WTC11 (cell line): Measurements from ENCODE around the gene CAPZB. TPM values are rescaled to one million over a fixed set of nuclear protein-coding genes. Genes with fewer than 3 reads are reported as not detected.

Experiments used
- ATAC-seq: fragments of 200-7000 bp; cut with Tn5 transposase; 2 replicates; pipeline ENCODE4 v1.10.0; 2021; ENCODE audit warnings: mild to moderate bottlenecking, moderate library complexity
- CTCF ChIA-PET: fragments of 300-600 bp; sonication (Branson Sonifier 250); formaldehyde crosslinking; loops from one replicate; lab custom pipeline; 2021; ENCODE audit warnings: antibody characterized with exemption; lab: Charles Lee
- POLR2A ChIA-PET: fragments of 350-600 bp; sonication (Branson Sonifier 250); formaldehyde crosslinking; loops from one replicate; lab custom pipeline; 2021; ENCODE audit warnings: antibody characterized with exemption; lab: Charles Lee
- DNase-seq: peaks from one replicate; pipeline ENCODE4 v3.0.0; 2021; ENCODE audit warnings: low spot score
- H3K27ac Mint-ChIP-seq: 2 replicates; pipeline ENCODE4 v1.8.0; 2021; ENCODE audit warnings: mixed read lengths
- H3K27me3 Mint-ChIP-seq: 2 replicates; pipeline ENCODE4 v1.8.0; 2021; ENCODE audit warnings: low read depth, mild to moderate bottlenecking, moderate library complexity, mixed read lengths
- H3K36me3 Mint-ChIP-seq: 2 replicates; pipeline ENCODE4 v1.8.0; 2021; ENCODE audit warnings: mixed read lengths
- H3K4me1 Mint-ChIP-seq: 2 replicates; pipeline ENCODE4 v1.8.0; 2022; ENCODE audit warnings: mixed read lengths
- H3K4me3 Mint-ChIP-seq: 2 replicates; pipeline ENCODE4 v1.8.0; 2021; ENCODE audit warnings: mild to moderate bottlenecking, moderate library complexity, mixed read lengths
- H3K9me3 Mint-ChIP-seq: 2 replicates; pipeline ENCODE4 v1.8.0; 2021; ENCODE audit warnings: mixed read lengths
- CBFB ChIP-seq: sonication (generic); formaldehyde crosslinking; IDR thresholded peaks from 2 replicates; pipeline ENCODE4 v1.8.1; 2022; ENCODE audit warnings: mild to moderate bottlenecking, low read depth, missing genetic modification reagents
- JUN ChIP-seq: sonication (generic); formaldehyde crosslinking; IDR thresholded peaks from 2 replicates; pipeline ENCODE4 v1.8.0; 2023; ENCODE audit warnings: mild to moderate bottlenecking, missing genetic modification reagents
- MXD4 ChIP-seq: fragments of 250-450 bp; sonication (Bioruptor Pico); IDR thresholded peaks from 2 replicates; pipeline ENCODE4 v1.8.0; 2021; ENCODE audit warnings: mild to moderate bottlenecking, moderate library complexity, borderline replicate concordance
- NFYB ChIP-seq: sonication (generic); formaldehyde crosslinking; conservative IDR thresholded peaks from 2 replicates; pipeline ENCODE4 v1.8.0; 2022; ENCODE audit warnings: low read depth, missing genetic modification reagents
- NR1H2 ChIP-seq: sonication (generic); formaldehyde crosslinking; IDR thresholded peaks from 2 replicates; pipeline ENCODE4 v1.9.0; 2021; ENCODE audit warnings: mild to moderate bottlenecking, moderate library complexity, missing genetic modification reagents
- OVOL2 ChIP-seq: fragments of 250-450 bp; sonication (Bioruptor Pico); IDR thresholded peaks from 2 replicates; pipeline ENCODE4 v1.9.0; 2021; ENCODE audit warnings: mild to moderate bottlenecking, borderline replicate concordance
- RELA ChIP-seq: sonication (generic); formaldehyde crosslinking; IDR thresholded peaks from 2 replicates; pipeline ENCODE4 v1.8.1; 2022; ENCODE audit warnings: missing genetic modification reagents, mild to moderate bottlenecking, borderline replicate concordance
- SMAD3 ChIP-seq: sonication (generic); formaldehyde crosslinking; IDR thresholded peaks from 2 replicates; pipeline ENCODE4 v1.8.0; 2022; ENCODE audit warnings: missing genetic modification reagents, mild to moderate bottlenecking, borderline replicate concordance
- SP1 ChIP-seq: sonication (generic); formaldehyde crosslinking; conservative IDR thresholded peaks from 2 replicates; pipeline ENCODE4 v1.8.1; 2022; ENCODE audit warnings: missing genetic modification reagents
- TEAD4 ChIP-seq: sonication (generic); formaldehyde crosslinking; IDR thresholded peaks from 2 replicates; pipeline ENCODE4 v1.8.0; 2022; ENCODE audit warnings: mild to moderate bottlenecking, missing genetic modification reagents
- ZNF219 ChIP-seq: sonication (generic); formaldehyde crosslinking; IDR thresholded peaks from 2 replicates; pipeline ENCODE4 v1.8.0; 2023; ENCODE audit warnings: missing genetic modification reagents, mild to moderate bottlenecking, borderline replicate concordance
- total RNA-seq: library from RNA; stranded (reverse); gene quantifications from 3 replicates; pipeline ENCODE4 v1.2.3, GENCODE V29; 2021
- TF ChIP-seq, protein P1 (sequence below): sonication (generic); formaldehyde crosslinking; IDR thresholded peaks from 2 replicates; pipeline ENCODE4 v1.8.0; 2023; ENCODE audit warnings: missing genetic modification reagents, mild to moderate bottlenecking, borderline replicate concordance
- TF ChIP-seq, protein P2 (sequence below): fragments of 200-600 bp; IDR thresholded peaks from 2 replicates; pipeline ENCODE4 v1.8.0; 2022; ENCODE audit warnings: antibody characterized with exemption
- TF ChIP-seq, protein P3 (sequence below): sonication (generic); formaldehyde crosslinking; IDR thresholded peaks from 2 replicates; pipeline ENCODE4 v1.8.1; 2022; ENCODE audit warnings: low read depth, missing genetic modification reagents, borderline replicate concordance
- TF ChIP-seq, protein P4 (sequence below): sonication (generic); formaldehyde crosslinking; IDR thresholded peaks from 2 replicates; pipeline ENCODE4 v1.8.1; 2023; ENCODE audit warnings: mild to moderate bottlenecking, missing genetic modification reagents, moderate library complexity
- TF ChIP-seq, protein P5 (sequence below): sonication (generic); formaldehyde crosslinking; IDR thresholded peaks from 2 replicates; pipeline ENCODE4 v1.8.1; 2023; ENCODE audit warnings: mild to moderate bottlenecking, missing genetic modification reagents
- TF ChIP-seq, protein P6 (sequence below): sonication (generic); formaldehyde crosslinking; IDR thresholded peaks from 2 replicates; pipeline ENCODE4 v1.8.1; 2023; ENCODE audit warnings: mild to moderate bottlenecking, missing genetic modification reagents
- TF ChIP-seq, protein P7 (sequence below): sonication (generic); formaldehyde crosslinking; IDR thresholded peaks from 2 replicates; pipeline ENCODE4 v1.8.1; 2022; ENCODE audit warnings: mild to moderate bottlenecking, missing genetic modification reagents, moderate library complexity, borderline replicate concordance

CAPZB gene
- total RNA-seq, 1 experiment from 2014 or later = 348 TPM

DNA sequence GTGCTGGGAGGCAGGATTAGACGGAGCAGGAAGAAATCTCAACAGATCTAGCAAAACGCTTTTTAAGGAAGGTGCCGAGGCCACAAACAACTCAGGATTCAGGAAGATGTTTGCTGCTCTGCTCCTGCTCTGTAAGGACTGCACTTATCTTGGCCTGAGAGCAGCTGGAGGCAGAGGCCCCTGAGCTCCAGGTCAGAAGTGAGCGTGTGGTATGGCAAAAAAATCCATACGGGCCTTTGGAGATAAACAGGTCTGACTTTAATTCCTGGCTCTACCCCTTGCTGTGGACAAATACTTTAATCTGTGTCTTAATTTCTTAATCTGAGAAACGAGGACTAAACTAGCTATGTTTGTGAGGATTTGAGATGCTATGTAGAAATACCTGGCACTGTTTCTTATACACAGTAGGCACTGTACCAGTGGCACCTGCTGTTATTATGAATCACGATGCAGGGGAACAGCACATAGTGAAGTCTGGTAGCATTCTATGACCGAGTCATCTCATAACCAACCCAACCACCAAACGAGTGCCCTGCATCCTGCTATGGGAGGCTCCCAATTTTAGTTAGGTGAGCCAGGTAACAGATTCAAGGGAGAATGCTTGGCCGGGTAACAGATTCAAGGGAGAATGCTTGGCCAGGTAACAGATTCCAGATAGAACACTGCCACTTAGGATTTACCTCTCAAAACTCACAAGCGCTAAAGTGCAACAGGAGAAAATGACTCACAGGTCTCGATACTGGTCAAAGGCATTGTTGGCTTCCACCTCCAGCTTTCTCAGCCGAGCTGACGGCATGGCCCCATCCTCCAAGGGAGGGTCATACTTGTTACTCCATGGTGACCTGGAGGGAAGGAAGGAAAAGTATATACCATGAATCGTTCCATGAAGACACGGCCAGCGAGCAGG lies 107.3 kb downstream of the CAPZB start:
- Mint-ChIP-seq H3K36me3 (peaks cover 38% of the 10 kb centered on the region), H3K9me3 (no peaks in the 10 kb centered on the region), H3K4me3 (no peak overlapping the region), H3K27me3 (no peaks in the 10 kb centered on the region), H3K4me1 (no peaks in the 10 kb centered on the region), H3K27ac (peak overlapping the region; percentile 78; the same call in 1 of the 2 replicates)
- no peak for ATAC-seq
- DNase-seq = no peak
- ChIA-PET CTCF (no interaction called here), POLR2A (no interaction called here)
- TF ChIP-seq CBFB (CRISPR knock-in tag) (no peak), JUN (CRISPR knock-in tag) (no peak), OVOL2 (no peak), ZNF219 (no peak), NFYB (CRISPR knock-in tag) (no peak), NR1H2 (CRISPR knock-in tag) (no peak), MXD4 (CRISPR knock-in tag) (no peak)
- TF ChIP-seq, protein P1, sequence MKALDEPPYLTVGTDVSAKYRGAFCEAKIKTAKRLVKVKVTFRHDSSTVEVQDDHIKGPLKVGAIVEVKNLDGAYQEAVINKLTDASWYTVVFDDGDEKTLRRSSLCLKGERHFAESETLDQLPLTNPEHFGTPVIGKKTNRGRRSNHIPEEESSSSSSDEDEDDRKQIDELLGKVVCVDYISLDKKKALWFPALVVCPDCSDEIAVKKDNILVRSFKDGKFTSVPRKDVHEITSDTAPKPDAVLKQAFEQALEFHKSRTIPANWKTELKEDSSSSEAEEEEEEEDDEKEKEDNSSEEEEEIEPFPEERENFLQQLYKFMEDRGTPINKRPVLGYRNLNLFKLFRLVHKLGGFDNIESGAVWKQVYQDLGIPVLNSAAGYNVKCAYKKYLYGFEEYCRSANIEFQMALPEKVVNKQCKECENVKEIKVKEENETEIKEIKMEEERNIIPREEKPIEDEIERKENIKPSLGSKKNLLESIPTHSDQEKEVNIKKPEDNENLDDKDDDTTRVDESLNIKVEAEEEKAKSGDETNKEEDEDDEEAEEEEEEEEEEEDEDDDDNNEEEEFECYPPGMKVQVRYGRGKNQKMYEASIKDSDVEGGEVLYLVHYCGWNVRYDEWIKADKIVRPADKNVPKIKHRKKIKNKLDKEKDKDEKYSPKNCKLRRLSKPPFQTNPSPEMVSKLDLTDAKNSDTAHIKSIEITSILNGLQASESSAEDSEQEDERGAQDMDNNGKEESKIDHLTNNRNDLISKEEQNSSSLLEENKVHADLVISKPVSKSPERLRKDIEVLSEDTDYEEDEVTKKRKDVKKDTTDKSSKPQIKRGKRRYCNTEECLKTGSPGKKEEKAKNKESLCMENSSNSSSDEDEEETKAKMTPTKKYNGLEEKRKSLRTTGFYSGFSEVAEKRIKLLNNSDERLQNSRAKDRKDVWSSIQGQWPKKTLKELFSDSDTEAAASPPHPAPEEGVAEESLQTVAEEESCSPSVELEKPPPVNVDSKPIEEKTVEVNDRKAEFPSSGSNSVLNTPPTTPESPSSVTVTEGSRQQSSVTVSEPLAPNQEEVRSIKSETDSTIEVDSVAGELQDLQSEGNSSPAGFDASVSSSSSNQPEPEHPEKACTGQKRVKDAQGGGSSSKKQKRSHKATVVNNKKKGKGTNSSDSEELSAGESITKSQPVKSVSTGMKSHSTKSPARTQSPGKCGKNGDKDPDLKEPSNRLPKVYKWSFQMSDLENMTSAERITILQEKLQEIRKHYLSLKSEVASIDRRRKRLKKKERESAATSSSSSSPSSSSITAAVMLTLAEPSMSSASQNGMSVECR (CRISPR knock-in tag) = no peak
- TF ChIP-seq, protein P2, sequence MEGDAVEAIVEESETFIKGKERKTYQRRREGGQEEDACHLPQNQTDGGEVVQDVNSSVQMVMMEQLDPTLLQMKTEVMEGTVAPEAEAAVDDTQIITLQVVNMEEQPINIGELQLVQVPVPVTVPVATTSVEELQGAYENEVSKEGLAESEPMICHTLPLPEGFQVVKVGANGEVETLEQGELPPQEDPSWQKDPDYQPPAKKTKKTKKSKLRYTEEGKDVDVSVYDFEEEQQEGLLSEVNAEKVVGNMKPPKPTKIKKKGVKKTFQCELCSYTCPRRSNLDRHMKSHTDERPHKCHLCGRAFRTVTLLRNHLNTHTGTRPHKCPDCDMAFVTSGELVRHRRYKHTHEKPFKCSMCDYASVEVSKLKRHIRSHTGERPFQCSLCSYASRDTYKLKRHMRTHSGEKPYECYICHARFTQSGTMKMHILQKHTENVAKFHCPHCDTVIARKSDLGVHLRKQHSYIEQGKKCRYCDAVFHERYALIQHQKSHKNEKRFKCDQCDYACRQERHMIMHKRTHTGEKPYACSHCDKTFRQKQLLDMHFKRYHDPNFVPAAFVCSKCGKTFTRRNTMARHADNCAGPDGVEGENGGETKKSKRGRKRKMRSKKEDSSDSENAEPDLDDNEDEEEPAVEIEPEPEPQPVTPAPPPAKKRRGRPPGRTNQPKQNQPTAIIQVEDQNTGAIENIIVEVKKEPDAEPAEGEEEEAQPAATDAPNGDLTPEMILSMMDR = no peak
- TF ChIP-seq, protein P3, sequence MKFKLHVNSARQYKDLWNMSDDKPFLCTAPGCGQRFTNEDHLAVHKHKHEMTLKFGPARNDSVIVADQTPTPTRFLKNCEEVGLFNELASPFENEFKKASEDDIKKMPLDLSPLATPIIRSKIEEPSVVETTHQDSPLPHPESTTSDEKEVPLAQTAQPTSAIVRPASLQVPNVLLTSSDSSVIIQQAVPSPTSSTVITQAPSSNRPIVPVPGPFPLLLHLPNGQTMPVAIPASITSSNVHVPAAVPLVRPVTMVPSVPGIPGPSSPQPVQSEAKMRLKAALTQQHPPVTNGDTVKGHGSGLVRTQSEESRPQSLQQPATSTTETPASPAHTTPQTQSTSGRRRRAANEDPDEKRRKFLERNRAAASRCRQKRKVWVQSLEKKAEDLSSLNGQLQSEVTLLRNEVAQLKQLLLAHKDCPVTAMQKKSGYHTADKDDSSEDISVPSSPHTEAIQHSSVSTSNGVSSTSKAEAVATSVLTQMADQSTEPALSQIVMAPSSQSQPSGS = no peak
- TF ChIP-seq, protein P4, sequence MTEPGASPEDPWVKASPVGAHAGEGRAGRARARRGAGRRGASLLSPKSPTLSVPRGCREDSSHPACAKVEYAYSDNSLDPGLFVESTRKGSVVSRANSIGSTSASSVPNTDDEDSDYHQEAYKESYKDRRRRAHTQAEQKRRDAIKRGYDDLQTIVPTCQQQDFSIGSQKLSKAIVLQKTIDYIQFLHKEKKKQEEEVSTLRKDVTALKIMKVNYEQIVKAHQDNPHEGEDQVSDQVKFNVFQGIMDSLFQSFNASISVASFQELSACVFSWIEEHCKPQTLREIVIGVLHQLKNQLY (CRISPR knock-in tag) = no peak

DNA sequence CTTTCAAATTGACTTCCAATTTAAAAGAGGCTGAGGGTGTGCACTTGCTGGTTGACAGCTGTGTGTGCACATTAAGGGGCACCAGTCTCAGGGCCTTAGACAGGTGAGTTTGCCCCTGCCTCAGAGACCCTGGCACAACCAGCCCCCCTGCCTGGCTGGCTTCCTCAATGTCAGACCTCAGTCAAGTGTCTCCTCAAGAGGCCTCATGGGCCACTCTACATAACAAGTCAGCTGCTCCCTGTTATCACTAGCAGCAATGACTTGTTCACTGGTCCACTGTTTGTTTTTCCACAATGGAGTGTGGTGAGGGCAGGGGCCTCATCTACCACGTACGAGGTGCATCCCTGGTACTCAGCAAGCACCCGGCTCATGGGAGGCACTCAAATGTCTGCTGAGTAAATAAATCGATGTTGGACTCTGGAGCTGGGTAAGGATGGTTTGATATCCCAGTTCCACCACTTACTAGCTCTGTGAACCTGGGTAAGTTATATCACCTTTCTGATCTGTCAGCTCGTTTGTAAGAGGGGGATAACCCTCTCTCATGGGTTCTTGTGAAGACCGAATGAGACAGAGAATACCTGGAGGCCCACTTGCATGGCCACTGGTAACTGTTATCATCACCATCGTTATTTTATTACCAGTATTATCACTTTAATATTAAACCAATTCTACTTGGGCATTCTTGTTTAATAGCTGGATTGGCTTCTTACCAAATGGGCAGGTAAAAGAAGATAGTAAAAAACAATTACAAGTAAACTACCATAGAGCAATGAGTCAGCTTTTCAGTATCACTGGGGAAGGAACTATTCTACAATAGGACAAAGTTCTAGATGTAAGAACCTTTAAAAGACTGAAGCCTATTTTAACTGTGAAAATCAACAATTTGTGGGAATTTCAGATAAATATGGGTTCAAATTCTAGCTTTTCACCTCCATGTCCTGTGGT lies 108.6 kb downstream of the CAPZB start:
- Mint-ChIP-seq H3K4me3 (no peak overlapping the region), H3K9me3 (no peaks in the 10 kb centered on the region), H3K36me3 (peaks cover 32% of the 10 kb centered on the region), H3K4me1 (no peaks in the 10 kb centered on the region), H3K27me3 (no peaks in the 10 kb centered on the region), H3K27ac (no peak overlapping the region)
- CTCF ChIA-PET = interaction anchor here (0.5 to 2.6 kb wide), 4 partner anchors 14 to 264 kb away, joined by 3 to 8 read pairs (median 4); no protein-coding TSS in a partner anchor
- DNase-seq (no peak), ATAC-seq (no peak)
- POLR2A ChIA-PET = no interaction called here
- TF ChIP-seq, protein P5, sequence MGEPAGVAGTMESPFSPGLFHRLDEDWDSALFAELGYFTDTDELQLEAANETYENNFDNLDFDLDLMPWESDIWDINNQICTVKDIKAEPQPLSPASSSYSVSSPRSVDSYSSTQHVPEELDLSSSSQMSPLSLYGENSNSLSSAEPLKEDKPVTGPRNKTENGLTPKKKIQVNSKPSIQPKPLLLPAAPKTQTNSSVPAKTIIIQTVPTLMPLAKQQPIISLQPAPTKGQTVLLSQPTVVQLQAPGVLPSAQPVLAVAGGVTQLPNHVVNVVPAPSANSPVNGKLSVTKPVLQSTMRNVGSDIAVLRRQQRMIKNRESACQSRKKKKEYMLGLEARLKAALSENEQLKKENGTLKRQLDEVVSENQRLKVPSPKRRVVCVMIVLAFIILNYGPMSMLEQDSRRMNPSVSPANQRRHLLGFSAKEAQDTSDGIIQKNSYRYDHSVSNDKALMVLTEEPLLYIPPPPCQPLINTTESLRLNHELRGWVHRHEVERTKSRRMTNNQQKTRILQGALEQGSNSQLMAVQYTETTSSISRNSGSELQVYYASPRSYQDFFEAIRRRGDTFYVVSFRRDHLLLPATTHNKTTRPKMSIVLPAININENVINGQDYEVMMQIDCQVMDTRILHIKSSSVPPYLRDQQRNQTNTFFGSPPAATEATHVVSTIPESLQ (CRISPR knock-in tag) = no peak
- TF ChIP-seq SMAD3 (CRISPR knock-in tag) (no peak), RELA (no peak), SP1 (no peak), TEAD4 (CRISPR knock-in tag) (no peak)
- TF ChIP-seq, protein P6, sequence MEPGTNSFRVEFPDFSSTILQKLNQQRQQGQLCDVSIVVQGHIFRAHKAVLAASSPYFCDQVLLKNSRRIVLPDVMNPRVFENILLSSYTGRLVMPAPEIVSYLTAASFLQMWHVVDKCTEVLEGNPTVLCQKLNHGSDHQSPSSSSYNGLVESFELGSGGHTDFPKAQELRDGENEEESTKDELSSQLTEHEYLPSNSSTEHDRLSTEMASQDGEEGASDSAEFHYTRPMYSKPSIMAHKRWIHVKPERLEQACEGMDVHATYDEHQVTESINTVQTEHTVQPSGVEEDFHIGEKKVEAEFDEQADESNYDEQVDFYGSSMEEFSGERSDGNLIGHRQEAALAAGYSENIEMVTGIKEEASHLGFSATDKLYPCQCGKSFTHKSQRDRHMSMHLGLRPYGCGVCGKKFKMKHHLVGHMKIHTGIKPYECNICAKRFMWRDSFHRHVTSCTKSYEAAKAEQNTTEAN (CRISPR knock-in tag) = no peak
- TF ChIP-seq, protein P7, sequence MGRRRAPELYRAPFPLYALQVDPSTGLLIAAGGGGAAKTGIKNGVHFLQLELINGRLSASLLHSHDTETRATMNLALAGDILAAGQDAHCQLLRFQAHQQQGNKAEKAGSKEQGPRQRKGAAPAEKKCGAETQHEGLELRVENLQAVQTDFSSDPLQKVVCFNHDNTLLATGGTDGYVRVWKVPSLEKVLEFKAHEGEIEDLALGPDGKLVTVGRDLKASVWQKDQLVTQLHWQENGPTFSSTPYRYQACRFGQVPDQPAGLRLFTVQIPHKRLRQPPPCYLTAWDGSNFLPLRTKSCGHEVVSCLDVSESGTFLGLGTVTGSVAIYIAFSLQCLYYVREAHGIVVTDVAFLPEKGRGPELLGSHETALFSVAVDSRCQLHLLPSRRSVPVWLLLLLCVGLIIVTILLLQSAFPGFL (CRISPR knock-in tag) = no peak
